OCI-LY1 (cell line): ENCODE results near the gene PPFIA1.

Experiments
- H2AFZ ChIP-seq: fragments of 200-600 bp; sonication (generic), shearing (Covaris generic); 2 replicates; pipeline ENCODE4 v1.6.0; 2014; ENCODE audit warnings: antibody characterized with exemption, mild to moderate bottlenecking, low read length
- H3F3A ChIP-seq: fragments of 200-600 bp; sonication (generic), shearing (Covaris generic); 2 replicates; pipeline ENCODE4 v1.6.0; 2014; ENCODE audit warnings: mild to moderate bottlenecking, antibody characterized with exemption, low read length, moderate library complexity; ENCODE audit not compliant: insufficient read depth
- H3K27ac ChIP-seq: fragments of 200-600 bp; sonication (generic); 2 replicates; pipeline ENCODE4 v1.5.1; 2014; ENCODE audit warnings: low read length, mixed run types, mild to moderate bottlenecking, low read depth; ENCODE audit not compliant: poor library complexity, severe bottlenecking
- H3K27me3 ChIP-seq: fragments of 200-600 bp; sonication (generic); 2 replicates; pipeline ENCODE4 v1.6.0; 2014; ENCODE audit warnings: antibody characterized with exemption, mild to moderate bottlenecking, low read length, moderate library complexity; ENCODE audit not compliant: insufficient read depth
- H3K36me3 ChIP-seq: fragments of 200-600 bp; sonication (generic); 2 replicates; pipeline ENCODE4 v1.6.1; 2014; ENCODE audit warnings: mild to moderate bottlenecking, antibody characterized with exemption, low read length, moderate library complexity, mixed read lengths; ENCODE audit not compliant: insufficient read depth
- H3K4me1 ChIP-seq: fragments of 200-600 bp; sonication (generic); 2 replicates; pipeline ENCODE4 v1.5.1; 2014; ENCODE audit warnings: mild to moderate bottlenecking, low read length, moderate library complexity; ENCODE audit not compliant: insufficient read depth, severe bottlenecking
- H3K4me2 ChIP-seq: fragments of 200-600 bp; sonication (generic), shearing (Covaris generic); 2 replicates; pipeline ENCODE4 v1.6.1; 2014; ENCODE audit warnings: low read length
- H3K4me3 ChIP-seq: fragments of 200-600 bp; sonication (generic); 2 replicates; pipeline ENCODE4 v1.5.1; 2014; ENCODE audit warnings: low read length, low read depth, mild to moderate bottlenecking, mixed read lengths; ENCODE audit not compliant: poor library complexity, severe bottlenecking
- H3K79me2 ChIP-seq: fragments of 200-600 bp; shearing (Covaris generic); 2 replicates; pipeline ENCODE4 v1.6.1; 2016; ENCODE audit warnings: mixed run types, low read length, mixed read lengths; ENCODE audit not compliant: insufficient read depth
- H3K9ac ChIP-seq: fragments of 200-600 bp; sonication (generic), shearing (Covaris generic); 2 replicates; pipeline ENCODE4 v1.6.1; 2014; ENCODE audit warnings: mild to moderate bottlenecking, low read length, mixed read lengths
- H3K9me2 ChIP-seq: fragments of 200-600 bp; sonication (generic), shearing (Covaris generic); 2 replicates; pipeline ENCODE4 v1.6.1; 2014; ENCODE audit warnings: low read depth, mild to moderate bottlenecking, low read length, mixed read lengths
- H3K9me3 ChIP-seq: fragments of 200-600 bp; shearing (Covaris generic); 2 replicates; pipeline ENCODE4 v1.6.1; 2014; ENCODE audit warnings: low read length, mixed read lengths
- H4K20me1 ChIP-seq: fragments of 200-600 bp; sonication (generic), shearing (Covaris generic); 2 replicates; pipeline ENCODE4 v1.6.0; 2016; ENCODE audit warnings: mild to moderate bottlenecking, low read length; ENCODE audit not compliant: insufficient read depth
- EZH2 ChIP-seq: fragments of 200-600 bp; sonication (generic), shearing (Covaris generic); IDR thresholded peaks from 2 replicates; pipeline ENCODE4 v1.8.0; 2017; ENCODE audit warnings: borderline replicate concordance, mixed run types, mild to moderate bottlenecking, antibody characterized with exemption, low read length, moderate library complexity, mixed read lengths
- TF ChIP-seq, protein P1 (sequence below): fragments of 200-600 bp; sonication (generic), shearing (Covaris generic); IDR thresholded peaks from 2 replicates; pipeline ENCODE4 v1.5.1; 2017; ENCODE audit warnings: mild to moderate bottlenecking, antibody characterized with exemption, low read length, moderate library complexity, mixed read lengths

The PPFIA1 gene

DNA sequence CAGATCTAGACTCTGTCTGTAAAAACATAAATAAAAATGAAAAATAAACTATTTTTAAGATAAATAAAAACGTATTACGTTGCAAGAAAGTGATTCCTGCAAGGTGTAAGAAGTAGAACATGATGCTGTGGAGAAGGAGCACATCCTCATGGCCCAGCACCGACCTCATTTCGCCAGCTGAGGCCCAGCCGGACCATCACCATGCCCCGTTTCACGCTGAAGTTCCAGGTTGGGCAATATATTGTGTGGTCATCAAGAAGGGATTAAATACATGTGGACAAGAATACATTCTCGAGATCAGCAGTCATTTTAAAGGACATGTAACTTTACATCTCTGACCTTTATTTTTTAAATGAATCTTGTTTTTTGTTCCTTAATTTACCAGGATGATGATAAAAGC, 107.2 kb downstream of the PPFIA1 start:
- Histone ChIP-seq H4K20me1 (no peaks in the 10 kb centered on the region), H3K27me3 (no peaks in the 10 kb centered on the region), H3K27ac (no peak overlapping the region), H3K4me3 (no peak overlapping the region), H3F3A (no peaks in the 10 kb centered on the region), H3K4me2 (no peak overlapping the region), H3K9ac (no peak overlapping the region), H3K4me1 (no peaks in the 10 kb centered on the region), H3K36me3 (peaks cover 85% of the 10 kb centered on the region), H3K79me2 (no peaks in the 10 kb centered on the region), H3K9me2 (no peaks in the 10 kb centered on the region), H2AFZ (no peak overlapping the region), H3K9me3 (no peaks in the 10 kb centered on the region)
- no peak for TF ChIP-seq EZH2

DNA sequence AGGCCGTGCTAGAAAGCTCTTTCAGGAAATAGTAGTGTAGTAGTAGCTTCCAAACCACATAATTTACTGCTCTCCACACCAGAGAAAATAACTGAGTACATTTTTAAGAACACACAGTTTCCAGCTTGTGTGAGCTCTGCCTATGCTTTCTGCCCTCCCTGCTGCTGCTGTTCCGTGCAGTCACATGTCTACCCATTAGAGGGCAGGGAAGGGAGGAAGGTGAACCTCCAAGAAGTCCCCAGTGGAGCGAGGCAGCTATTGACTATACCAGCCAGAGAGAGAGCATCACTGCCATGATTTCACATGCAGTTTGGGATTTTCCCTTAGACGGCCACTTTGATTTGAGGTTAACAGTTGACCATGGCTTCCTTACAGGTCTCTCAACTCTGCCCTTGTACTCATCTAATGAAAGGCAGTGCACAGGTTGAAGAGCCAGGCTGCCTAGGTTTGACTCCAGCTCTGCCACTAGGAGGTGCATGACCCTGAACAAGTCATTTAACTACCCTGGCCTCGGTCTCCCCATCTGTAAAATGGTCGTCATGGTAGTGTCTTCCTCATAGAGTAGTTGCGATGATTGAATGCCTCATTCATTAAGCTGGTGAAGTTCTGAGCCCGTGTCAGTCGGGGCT, 108.1 kb downstream of the PPFIA1 start:
- Histone ChIP-seq H3K27me3 (no peaks in the 10 kb centered on the region), H3K9ac (no peak overlapping the region), H3K9me3 (no peaks in the 10 kb centered on the region), H3K36me3 (peaks cover 77% of the 10 kb centered on the region), H3K4me3 (no peak overlapping the region), H3K79me2 (no peaks in the 10 kb centered on the region), H2AFZ (no peak overlapping the region), H3K4me2 (no peak overlapping the region), H3K27ac (no peak overlapping the region), H3F3A (no peaks in the 10 kb centered on the region), H3K9me2 (no peaks in the 10 kb centered on the region), H4K20me1 (no peaks in the 10 kb centered on the region), H3K4me1 (no peaks in the 10 kb centered on the region)
- TF ChIP-seq EZH2: no peak
- TF ChIP-seq, protein P1, sequence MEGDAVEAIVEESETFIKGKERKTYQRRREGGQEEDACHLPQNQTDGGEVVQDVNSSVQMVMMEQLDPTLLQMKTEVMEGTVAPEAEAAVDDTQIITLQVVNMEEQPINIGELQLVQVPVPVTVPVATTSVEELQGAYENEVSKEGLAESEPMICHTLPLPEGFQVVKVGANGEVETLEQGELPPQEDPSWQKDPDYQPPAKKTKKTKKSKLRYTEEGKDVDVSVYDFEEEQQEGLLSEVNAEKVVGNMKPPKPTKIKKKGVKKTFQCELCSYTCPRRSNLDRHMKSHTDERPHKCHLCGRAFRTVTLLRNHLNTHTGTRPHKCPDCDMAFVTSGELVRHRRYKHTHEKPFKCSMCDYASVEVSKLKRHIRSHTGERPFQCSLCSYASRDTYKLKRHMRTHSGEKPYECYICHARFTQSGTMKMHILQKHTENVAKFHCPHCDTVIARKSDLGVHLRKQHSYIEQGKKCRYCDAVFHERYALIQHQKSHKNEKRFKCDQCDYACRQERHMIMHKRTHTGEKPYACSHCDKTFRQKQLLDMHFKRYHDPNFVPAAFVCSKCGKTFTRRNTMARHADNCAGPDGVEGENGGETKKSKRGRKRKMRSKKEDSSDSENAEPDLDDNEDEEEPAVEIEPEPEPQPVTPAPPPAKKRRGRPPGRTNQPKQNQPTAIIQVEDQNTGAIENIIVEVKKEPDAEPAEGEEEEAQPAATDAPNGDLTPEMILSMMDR: peak; percentile 52; the same call in 1 of the 2 replicates

DNA sequence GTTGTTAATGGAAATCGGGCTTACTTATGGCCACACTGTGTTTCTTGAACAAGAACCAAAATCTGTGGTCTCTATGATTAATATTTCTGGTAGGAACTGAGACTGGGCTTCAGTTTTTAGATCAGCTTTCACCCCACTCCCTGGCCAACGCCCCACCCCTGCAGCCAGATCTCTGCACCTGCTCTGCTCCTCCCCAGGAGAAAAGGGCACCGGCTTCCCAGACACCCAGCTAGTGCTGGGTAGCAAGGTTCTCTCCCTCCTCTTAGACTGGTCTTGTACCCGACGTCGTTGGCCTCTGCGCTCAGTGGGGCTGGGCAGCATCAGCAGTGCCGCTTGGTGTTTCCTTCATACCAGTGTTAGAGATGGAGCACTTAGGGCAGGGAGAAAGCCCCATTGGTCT, 110.9 kb downstream of the PPFIA1 start:
- H3K36me3 ChIP-seq: peaks cover 70% of the 10 kb centered on the region
- H3K9me3 ChIP-seq: no peaks in the 10 kb centered on the region
- no peak overlapping the region for H3K27ac ChIP-seq
- H3K9me2 ChIP-seq: no peaks in the 10 kb centered on the region
- TF ChIP-seq EZH2: no peak
- TF ChIP-seq, protein P1: no peak
- no peaks in the 10 kb centered on the region for H3K4me1 ChIP-seq
- H3K4me2 ChIP-seq: no peak overlapping the region
- no peak overlapping the region for H3K9ac ChIP-seq
- H3K27me3 ChIP-seq: no peaks in the 10 kb centered on the region
- H3F3A ChIP-seq: no peaks in the 10 kb centered on the region
- no peaks in the 10 kb centered on the region for H4K20me1 ChIP-seq
- no peak overlapping the region for H3K4me3 ChIP-seq
- H2AFZ ChIP-seq: no peak overlapping the region
- H3K79me2 ChIP-seq: no peaks in the 10 kb centered on the region
